Pons (tissue), 1 donor: ENCODE data around the gene GPR142.
A peak's percentile ranks its signal among the peaks of the same experiment; 100 is the strongest.

Experiments
- DNase-seq: peaks from one replicate; pipeline ENCODE4 v3.0.0-alpha.2; 2016; ENCODE audit warnings: low spot score

Gene GPR142

DNA sequence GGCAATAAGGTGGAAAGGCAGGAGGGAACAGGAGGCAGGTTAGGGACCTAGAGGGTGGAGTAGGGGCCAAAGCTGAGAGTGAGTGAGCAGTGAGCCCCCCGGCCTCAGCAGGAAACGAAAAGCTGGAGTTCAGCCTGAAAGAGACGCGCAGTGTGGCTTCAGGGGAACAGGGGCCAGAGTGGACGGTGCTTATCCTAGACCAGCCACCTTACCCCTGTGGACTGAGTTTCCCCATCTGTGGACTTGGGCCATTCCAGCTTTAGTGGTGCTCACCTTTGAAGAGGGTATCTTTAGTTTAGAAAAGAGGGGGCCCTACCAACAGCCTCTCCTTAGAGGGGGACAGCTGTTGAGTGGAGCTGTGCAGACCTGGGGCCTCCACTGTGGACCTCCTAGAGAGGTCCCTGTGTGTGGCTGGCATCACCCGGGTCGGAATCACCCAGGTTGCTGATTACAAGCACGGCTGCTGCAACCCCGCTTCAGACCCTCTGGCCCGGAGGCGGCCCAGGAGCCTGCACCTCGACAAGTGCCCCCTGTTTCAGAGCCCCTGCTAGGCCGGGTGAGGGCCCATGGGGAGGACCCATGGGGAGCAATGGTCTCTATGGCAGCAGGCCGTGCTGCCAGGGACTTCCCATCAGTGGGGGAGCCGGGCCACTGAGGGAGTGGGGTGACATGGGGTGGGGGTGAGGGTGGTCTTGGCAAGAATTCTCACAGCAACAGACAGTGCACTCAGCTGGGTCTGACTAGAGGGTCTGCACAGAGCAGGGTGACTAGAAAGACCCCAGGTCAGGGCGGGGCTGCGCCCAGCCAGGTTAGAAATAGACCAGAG lies 2.6 kb downstream of the GPR142 start:
- DNase-seq: no peak

DNA sequence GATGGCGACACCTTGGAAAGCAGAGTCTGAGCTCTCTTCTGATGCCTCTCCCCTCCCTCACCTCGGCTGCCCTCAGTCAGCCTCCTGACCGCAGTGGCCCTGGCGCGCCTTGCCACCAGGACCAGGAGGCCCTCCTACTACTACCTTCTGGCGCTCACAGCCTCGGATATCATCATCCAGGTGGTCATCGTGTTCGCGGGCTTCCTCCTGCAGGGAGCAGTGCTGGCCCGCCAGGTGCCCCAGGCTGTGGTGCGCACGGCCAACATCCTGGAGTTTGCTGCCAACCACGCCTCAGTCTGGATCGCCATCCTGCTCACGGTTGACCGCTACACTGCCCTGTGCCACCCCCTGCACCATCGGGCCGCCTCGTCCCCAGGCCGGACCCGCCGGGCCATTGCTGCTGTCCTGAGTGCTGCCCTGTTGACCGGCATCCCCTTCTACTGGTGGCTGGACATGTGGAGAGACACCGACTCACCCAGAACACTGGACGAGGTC lies 4.4 kb downstream of the GPR142 start:
- no peak for DNase-seq

DNA sequence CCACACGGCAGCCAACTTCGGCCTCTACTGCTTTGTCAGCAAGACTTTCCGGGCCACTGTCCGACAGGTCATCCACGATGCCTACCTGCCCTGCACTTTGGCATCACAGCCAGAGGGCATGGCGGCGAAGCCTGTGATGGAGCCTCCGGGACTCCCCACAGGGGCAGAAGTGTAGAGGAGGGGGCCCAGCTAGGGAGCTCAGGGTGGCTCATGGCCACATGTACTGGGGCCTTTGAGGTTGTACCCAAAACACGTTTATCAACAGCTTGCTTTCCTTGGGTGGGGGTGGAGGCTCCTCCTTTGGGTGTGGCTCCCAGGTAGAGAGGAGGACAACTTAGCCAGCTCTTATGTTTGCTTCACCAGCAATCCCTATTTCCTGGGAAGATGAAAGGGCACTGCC lies 5.1 kb downstream of the GPR142 start:
- no peak for DNase-seq

DNA sequence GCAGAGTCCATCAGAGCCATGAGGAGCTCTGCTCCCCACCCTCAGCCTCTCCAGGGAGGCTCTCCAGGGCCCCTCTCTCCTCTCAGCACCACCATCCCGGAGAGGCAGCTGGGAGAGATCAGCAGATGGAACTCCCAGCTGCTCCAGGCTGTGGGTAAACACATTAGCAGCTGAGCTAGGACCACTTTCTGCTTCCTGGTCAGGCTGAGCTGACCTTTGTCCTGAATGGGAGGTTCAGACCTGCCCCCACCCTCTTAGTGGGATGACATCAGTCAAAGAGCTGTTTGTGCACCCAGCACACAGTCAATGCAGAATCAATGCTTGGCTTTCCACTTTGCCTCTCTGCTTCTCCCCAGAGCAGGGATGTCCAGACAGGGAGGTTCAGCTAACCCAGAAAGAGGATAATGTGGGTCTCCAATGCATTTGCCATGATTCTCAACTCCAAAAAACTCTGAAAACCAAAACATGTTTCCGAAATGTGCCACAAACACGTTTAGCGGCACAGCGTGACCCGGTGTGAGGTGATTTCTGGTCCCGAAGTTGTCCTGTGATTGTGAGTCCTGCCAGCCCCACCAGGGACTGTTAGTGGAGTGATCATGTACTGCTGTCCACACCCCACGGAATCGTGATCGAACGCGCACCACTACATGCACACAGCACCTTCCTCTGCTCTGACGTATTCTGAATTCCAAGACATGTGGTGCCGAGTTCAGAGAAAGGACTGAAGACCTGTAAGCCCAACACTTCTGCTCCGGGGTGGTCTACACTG lies 6.7 kb downstream of the GPR142 start:
- peak; percentile 93 for DNase-seq

DNA sequence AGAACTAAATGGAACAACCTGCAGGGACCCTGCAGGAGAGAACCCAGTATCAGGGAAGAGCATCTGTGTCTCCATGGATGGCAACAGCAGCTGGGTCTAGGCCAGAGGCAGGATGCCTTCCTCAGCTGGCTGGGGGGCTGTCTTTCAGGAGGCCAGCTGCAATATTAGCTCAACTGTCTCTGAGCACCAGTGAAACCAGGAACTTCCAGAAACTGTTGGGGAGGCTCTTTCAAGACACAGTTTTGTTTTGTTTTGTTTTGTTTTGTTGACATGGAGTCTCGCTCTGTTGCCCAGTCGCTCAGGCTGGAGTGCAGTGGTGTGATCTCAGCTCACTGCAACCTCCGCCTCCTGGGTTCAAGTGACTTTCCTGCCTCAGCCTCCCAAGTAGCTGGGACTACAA lies 7.6 kb downstream of the GPR142 start:
- DNase-seq: no peak

DNA sequence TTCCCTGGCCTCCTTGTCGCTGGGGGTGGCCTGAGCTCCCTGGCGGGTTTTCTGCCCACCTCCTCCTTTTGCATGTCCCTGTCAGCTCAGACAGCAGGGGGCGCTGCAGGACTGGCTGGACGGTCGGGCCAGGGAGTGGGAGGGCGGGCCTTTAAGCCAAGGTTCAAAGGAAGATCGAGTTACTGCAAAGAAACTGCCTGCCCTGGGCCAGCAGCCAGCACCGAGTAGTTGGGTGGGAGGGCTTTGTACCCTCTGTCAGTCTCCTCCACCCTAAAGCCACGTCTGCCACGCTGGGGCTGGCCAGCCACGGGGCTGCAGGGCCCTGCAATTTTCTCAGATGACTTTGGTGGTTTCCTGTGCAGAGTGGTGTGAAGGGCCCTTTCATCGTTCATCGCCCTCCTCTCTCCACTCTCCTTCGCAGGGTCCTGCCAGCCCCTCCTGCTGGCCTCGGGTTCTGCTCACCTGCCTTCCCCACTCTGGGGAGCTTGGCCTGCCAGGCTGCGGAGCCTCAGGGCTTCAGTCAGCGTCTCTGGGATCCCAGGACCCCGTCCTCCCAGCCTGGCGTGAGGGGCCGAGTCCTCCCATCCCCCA lies 12.3 kb downstream of the GPR142 start:
- DNase-seq: peak; percentile 73

DNA sequence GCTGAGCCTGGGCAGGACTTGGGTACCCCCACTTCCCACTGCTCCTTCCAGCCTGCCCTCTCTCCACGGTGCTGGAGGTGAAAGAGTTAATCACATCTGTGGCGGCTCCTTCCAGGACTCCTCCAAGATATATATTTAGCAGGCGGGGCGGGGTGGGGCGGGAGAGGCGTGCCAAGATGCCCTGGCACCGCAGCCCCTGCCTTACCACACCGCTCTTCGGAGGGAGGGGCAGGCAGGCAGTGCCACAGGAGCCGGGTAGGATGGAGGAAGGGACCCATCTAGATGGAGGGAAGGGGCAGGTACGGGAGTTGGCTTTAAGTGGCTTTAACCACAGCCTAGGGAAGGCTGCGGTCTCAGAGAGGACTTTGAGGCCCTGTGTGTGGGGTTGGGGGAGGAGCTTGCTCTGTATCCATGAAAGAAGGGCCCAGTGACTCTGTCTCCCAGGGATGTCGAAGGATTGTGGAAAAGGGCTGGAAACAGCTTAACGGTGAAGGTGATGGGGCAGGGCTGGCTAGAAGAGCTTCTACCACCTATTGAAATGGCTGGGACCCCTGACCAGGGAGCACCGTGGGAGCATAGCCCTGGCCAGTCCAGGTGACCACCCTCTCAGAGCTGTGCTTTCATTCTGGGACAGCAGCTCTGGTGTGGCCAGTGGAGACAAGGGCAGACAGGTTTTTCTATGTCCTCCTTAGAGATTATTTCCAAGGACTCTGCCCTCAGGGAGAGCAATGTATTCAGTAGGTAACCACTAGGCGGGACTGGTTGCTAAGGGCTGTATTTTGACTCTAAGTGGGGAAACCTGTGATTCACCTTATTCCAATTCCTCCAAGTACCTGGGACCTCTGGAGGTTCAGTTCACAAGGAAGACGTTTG lies 13.0 kb downstream of the GPR142 start:
- DNase-seq: no peak

DNA sequence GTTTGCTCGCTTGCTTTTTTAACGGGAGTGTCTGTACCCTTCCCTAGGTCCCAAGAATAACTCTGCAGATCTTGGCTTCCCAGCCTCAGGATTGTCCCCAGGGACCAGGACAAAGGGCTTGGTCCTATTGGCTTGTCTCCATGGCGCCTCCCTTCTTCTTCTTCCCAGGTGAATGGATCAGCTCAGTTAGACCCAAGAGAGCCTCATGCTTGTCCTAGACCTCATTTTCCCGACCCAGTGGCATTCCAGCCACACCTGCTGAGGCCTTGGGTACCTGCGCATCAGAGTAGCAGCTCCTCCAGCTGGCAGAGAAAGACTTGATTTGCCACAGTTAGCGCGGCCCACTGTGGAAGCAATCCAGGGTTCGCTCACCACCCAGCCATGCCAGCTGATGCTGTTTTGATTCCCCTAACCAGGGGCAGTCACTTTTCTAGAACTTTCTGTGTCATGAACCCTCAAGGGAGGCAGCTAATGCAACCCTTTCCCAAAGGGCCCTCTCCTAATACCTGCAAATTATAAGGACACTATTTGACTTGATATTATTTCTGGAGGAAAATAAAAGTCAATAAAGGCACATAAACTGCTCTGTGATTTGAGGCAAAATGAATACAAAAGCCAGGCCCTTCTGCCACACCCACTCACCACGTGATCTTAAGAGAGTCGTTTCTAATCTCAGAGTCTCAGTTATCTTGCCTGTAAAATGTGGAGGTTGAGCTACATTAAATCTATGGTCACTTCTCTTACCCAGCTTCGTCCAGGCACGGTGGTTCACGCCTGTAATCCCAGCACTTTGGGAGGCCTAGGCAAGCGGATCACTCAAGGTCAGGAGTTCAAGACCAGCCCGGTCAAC lies 13.9 kb downstream of the GPR142 start:
- DNase-seq: no peak

DNA sequence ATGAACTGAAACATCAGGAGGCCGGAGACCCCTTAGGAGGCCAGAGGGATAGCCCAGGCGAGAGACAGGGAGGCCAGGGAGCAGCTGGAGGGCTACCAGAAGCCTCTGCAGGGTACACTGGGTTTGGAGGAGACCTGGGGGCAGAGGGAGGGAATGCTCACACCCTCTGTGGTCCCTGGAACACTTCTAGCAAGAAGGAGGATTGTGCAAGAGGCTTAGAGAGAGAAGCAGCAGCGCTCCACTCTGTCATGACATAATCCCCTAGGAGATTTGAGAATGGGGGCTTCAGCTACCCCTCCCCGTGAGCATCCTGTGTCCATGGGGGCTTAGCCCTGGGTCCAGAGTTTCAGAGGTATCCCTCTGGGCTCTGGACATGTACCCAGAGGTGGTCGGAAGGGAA lies 15.8 kb downstream of the GPR142 start:
- DNase-seq: no peak

DNA sequence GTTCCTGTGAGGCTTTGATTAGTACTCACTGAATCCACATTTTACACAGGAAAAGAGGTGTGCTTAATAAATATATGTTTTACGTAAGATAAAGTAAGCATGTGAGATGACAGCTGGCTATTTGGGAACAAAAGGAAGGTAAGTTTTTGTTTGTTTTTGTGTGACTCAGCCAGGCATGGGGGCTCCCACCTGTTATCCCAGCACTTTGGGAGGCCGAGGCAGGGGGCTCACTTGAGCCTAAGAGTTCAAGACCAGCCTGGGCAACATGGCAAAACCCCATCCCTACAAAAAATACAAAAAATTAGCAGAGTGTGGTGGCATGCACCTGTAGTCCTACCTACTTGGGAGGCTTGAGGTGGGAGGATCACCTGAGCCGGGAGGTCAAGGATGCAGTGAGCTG lies 17.9 kb downstream of the GPR142 start:
- DNase-seq: no peak

DNA sequence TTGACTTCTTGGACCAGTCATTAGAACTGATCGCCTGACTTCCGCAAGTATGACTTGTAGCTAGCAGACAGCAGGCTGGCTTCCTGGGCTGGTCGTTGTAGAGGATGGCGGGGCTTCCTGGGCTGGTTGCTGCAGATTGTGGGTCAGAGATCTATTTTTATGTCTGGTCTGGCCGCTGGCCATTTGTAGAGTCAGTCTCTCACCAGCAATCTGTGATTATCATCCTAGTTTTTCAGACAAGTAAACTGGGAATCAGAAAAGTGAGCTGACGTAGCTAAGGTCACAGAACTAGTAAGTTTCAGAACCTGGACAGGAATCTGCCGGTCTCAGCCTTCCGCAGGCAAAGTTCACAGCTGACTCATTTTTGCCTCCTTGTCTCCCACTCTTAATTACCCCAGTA lies 19.1 kb downstream of the GPR142 start:
- no peak for DNase-seq

DNA sequence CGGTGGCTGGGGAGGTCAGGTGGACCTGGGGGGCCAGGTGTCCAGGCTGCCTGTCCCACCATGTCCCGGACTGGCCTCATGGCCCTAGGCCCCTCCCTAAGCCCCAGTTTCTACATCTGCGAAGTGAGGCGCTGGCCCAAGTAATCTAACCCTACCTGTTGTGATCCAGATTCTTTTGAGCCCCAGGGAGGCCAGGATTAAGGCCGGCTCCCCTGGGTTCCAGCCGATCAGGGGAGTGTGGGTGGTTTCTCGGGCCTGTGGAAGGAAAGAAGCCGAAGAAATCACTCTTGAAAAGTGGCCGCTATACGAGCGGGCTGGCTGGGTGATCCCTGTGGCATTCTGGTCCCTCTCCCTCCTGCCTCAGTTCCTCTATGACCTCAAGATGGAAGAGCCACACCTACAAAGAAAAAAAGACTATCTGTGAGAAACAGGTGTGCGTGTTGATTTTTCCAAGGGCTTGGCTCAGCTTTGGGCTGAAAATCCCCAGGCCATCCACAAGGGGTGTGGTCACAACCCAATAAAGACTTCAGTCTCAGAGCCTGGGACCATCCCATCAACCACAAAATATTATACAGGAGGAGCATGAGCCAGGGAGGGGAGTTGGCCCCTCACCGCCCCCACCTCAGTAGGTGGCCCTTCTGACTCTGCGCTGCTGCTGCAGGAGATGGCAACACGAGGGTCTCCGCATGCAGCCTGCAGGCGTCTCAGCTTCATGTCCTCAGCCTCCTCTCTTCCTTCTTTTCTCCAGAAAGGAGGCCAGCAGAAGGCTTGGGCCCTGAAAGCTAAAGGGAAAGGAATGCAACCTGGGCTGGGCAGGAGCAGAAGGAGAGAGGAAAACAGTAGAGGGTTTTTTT lies 20.3 kb downstream of the GPR142 start:
- no peak for DNase-seq

DNA sequence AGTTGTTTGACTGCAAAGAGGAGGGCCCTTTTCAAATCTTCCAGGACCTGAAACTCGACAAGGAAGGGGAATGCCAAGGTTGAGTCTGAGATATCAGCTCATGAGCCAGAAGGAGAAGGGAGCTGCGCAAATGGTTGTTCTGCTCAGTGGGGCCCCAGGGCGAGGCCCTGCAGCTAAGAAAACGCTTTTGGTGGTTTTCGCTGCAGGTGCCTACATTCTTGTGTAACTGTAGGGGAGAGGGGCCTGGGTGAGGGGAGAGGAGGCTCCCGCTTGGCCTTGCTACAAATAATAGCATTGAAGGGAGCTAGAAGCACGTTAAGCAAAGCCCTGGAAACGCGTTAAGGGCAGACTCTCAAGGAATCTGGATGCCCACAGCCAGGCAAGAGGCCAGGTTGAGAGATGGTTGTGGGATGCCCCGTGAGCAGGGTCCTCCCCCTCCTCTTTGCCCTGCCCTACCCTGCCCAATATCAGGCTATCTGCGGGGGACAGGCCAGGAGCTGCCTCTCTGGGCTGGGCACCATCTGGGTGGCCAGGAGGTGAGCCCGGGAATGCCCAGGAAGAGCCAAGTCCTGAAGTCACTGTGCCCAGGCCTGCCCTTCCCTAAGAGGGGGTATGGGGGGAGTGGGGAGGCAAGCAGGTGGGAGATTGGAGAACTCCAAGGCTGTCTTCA lies 21.9 kb downstream of the GPR142 start:
- DNase-seq: no peak

DNA sequence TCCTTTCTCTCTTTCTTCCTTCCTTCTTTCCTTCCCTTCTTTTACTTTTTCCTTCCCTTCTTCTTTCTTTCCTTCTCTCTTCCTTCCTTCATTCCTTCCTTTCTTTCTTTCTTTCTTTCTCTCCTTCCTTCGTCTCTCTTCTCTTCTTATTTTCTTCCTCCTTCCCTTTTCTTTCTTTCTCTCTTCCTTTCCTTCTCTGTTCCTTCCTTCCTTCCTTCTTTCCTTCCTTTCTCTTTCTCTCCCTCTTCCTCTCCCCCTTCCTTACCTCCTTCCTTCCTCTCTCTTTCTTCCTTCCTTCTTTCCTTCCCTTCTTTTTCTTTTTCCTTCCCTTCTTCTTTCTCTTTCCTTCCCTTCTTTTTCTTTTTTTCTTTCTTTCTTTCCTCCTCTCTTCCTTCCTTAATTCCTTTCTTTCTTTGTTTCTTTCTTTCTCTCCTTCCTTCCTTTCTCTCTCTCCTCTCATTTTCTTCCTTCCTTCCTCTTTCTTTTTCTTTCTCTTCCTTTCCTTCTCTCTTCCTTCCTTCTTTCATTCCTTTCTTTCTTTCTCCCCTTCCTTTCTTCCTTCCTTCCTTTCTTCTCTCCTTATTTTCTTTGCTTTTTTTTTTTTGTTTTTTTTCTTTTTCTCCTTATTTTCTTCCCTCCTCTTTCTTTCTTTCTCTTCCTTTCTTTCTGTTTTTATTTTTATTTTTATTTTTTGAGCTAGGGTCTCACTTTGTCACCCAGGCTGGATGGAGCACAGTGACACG lies 22.8 kb downstream of the GPR142 start:
- DNase-seq: no peak

DNA sequence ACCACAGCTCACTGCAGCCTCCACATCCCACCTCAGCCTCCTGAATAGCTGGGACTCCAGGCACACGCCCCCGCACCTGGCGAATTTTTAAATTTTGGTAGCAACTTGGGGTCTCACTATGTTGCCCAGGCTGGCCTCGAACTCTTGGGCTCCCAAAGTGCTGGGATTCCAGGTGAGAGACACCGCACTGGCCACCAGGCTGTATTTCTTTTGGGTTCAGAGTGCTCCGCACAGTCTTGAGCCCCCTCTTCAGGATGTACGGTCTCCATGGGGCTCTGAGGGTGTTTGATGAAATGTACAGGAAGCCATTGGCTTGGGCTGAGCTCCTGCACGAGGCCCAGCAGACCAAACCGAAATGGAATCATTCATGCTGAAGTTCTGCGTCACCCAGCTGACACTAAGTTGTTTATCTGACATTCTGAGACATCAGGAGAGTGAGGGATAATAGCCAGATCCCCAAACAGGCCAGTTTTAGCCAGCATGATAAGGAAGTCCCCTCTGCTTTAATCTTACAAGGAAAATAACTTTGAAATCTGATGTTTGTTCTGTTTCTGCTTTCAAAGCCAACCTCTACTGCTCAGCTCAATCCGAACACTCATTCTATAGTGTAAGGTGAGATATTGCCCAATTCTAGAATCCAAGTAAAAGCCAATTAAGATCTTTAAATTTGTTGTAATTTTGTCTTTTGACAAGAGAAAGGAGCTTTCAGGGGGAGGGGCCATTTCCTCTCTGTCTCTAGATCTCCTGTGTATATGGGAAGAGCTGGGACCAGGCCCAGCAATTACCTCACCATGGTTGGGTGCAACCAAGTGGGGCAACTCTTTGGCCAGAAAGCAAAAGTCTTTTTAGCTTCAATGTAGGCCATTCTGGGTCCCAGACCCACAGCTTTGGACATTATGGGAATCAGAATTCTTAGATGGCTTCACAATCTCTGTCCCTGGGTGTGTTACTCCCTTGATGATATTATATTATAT lies 23.7 kb downstream of the GPR142 start:
- DNase-seq: no peak

DNA sequence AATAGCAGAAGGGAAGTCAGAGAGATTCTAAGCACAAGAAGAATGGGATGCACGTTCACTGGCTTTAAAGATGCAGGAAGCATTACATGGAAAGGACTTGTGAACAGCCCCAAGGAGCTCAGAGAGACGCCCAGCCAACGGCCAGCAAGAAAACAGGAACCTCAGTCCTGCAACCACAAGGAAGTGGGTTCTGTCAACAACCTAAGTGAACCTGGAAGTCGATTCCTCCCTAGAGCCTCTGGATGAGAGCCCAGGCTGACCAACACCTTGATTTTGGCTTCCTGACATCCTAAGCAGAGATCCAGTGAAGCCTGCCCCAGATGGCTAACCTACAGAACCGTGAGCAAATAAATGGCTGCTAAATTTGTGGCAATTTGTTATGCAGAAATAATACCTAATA lies 24.5 kb downstream of the GPR142 start:
- no peak for DNase-seq

DNA sequence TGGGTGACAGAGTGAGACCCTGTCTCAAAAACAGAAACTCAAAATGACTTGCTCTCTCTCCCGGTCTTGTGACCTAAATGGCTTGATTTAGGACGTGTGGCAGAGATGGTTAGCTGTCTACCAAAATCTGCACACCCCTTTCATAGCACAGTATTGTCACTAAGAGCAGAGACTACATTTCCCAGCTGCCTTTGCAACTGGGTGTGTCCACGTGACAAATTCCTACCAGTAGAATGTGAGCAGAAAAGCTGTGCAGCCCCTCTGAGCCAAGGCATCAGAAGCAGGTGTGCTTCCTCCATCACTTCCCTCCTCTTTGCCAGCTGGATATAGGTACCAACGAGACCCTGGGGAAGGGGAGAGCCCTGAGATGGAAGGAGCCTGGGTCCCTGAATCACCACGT lies 25.5 kb downstream of the GPR142 start:
- no peak for DNase-seq
